ENCODE results near the gene TTN.

The TTN gene

GRCh38 chr2:178635897-178636296 lies 171.3 kb downstream of the TTN start:
- no peak for DNase-seq

- DNase-seq: no peak
These were observed 174.5 kb downstream of the TTN start for GRCh38 chr2:178632729-178633128.

GRCh38 chr2:178630581-178630980 lies 176.6 kb downstream of the TTN start:
- DNase-seq: no peak

DNA sequence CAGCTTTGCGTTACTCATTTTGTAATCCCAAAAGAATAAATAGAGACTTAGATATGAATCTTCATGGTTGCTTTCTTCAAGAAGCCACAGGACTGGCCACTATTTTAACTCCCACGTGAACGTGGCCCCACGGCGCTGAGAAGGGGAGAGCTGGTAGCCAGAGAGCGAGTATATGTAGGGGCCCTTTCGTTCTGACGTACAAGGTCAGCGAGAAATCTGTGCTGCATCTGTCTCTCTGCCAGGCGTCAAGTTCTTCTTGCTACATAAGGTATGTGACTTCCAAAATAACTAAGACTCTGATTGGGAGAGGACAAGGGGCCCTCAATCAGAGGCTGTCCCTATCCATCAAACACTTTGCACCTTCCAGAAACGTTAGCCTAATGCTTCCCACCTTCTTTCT lies 177.8 kb downstream of the TTN start:
- no peak for DNase-seq

DNA sequence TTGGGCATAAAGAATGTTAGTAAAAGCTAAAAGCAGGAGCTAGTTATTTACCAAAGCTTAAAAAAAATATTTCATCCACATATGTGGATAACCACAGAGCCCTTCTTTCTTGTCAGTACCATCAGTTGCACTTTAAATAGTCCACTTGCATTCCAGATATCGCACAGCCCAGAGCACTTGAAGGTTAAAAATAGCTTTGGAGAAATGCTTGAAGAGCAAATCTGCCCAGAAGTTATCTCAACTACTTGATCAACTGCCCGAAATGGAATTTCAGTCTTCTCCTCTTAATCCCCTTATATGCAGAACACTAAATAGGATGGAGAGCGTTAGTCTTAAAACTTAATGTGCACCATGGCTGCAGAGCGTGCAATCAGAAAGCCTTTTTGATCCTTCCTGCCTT lies 178.6 kb downstream of the TTN start:
- no peak for DNase-seq

GRCh38 chr2:178627401-178627800 lies 179.8 kb downstream of the TTN start:
- no peak for DNase-seq

DNA sequence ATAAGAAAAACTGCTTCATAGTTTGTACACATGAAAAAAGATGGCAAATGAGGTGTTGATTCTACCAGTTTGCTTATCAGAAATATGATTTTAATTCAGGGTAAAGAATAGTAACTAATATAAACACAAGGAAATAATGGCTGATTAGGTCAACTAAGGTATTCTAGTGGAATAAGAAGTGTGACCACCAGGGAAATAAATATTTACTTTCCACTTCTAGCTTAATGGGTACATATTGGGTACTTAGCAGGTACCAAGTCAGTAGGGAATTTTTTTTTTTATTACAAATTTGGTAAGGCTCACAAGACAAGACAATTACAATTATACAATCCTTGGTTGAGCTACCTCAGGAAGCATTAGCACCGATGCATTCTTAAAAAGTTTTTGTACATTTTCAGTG lies 191.3 kb downstream of the TTN start:
- no peak for DNase-seq

- DNase-seq: no peak
These were observed 204.3 kb downstream of the TTN start for GRCh38 chr2:178602901-178603300.

- no peak for DNase-seq
These were observed 214.6 kb downstream of the TTN start for GRCh38 chr2:178592655-178593054.

DNA sequence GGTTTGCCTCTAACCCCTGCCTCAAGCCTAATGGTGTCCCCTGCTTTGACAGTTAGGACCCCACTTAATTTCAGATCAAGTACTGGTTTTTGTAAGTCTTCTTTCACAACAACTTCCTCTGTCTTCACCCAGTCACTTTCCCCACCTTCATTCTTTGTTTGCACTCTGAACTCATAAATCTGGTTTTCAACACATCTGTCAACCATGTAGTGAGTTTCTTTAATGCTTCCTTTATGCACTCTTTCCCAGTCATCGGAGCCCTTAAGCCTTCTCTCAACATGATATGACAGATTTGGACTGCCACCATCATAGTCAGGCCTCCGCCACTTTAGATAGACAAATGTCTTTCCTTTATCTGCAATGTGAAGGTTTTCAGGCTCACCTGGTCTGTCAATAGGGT lies 217.9 kb downstream of the TTN start:
- DNase-seq: no peak

GRCh38 chr2:178584666-178585065 lies 222.6 kb downstream of the TTN start:
- peak; percentile 35 for DNase-seq

GRCh38 chr2:178579006-178579405 lies 228.2 kb downstream of the TTN start:
- peak; percentile 13 for DNase-seq

DNA sequence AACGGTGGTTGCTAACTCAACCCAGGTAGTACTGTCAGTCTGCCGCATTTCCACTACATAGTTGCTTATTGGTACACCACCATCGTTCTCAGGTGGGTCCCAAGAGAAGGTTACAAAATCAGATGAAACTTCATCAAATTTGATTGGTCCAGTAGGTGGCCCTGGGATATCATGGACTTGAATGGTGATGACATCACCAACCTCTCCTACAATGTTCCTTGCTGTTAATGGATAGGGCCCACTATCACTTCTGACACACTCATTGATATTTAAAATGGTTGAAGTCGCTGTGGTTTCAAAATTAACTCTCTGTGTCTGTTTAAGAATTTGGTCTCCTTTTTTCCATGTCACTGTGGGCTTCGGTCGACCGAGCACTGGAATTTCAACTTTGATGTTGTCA lies 232.4 kb downstream of the TTN start:
- DNase-seq: no peak

- no peak for DNase-seq
These were observed 239.0 kb downstream of the TTN start for GRCh38 chr2:178568227-178568626.

- peak; percentile 2 for DNase-seq
These were observed 254.2 kb downstream of the TTN start for GRCh38 chr2:178553047-178553446.

DNA sequence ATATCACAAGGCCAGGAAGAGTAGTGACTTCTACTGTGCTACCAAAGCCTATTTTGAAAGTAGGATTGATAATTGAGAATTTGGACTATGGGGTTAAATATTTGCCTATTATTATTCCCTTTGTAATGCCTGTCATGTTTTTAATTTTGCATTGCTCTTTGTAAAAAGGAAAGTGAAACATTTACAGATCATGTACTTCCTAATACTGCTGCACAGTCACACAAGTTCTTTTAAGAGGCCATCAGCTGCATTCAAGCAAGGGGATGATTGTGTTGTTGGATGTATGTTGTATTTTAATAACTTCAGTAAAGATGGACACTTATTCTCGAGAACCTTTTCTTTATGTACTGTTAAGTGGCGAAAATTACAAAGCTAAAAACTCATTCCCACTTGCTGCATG lies 256.9 kb downstream of the TTN start:
- no peak for DNase-seq

DNA sequence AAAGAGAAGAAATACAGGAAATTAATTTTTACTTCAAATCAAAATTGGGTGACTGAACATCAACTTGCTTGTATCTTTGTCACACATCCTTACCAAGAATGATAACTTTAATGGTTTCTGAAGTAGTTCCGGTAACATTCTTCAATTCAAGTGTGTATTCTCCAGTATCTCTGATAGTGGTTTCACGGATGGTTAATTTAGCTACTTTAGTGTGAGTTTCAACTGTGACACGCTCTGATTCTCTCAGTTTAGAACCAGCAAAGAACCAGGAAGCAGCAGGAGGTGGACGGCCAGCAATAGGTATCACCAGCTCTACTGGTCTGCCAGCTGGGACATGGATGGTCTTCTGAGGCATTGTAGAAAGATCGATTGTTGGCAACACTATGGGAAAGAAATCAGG lies 264.7 kb downstream of the TTN start:
- no peak for DNase-seq

DNA sequence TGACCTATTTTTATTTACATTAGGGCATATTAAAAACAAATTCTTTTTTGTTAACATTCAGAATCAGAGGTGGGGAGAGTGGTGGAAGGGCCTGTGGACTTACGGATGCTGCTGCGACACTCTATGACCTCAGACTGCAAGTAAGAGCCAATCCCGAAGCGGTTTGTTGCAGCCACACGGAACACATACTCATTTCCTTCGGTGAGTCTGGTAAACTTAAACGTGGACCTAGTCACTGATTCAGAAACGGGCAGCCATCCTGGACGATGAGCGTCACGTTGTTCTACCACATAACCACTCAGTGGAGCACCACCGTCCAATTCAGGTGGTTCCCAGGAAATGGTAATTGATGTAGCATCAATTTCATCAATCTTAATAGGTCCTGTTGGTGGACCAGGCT lies 265.1 kb downstream of the TTN start:
- no peak for DNase-seq

DNA sequence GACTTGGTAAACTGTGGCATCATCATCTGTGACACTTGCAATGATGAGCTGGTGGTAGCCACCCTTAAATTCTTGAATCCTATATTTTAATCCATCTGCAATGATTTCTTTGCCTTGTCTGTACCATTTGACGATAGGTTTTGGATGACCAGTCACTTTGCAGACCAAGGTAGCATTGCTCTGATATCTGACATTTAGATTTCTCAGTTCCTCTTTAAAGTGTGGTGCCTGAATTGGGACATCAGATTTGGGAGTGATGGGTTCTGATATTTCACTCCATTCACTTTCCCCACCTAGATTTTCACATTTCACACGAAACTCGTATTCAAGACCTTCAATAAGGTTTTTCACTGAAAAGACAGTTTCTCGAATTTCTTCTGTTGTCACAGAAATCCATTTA lies 271.2 kb downstream of the TTN start:
- no peak for DNase-seq

DNA sequence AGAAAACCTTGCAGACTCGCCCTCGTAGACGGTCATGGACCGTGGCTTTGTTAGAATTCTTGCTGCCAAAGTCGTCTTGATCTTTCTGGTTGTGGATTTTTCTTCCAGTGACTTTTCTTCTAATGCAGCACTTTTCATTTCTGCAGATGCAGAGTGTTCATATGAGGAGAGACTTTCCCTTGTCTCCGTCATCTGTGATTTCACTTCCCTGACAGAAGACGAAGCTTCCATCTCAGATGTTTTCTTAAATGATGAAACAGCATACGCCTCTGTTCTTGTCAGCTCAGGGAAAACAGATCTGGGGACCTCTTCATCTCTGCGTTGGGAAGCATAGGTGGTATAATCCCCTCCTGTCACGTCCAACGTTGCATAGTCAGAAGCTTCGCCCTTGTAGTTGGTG lies 276.1 kb downstream of the TTN start:
- DNase-seq: no peak

DNA sequence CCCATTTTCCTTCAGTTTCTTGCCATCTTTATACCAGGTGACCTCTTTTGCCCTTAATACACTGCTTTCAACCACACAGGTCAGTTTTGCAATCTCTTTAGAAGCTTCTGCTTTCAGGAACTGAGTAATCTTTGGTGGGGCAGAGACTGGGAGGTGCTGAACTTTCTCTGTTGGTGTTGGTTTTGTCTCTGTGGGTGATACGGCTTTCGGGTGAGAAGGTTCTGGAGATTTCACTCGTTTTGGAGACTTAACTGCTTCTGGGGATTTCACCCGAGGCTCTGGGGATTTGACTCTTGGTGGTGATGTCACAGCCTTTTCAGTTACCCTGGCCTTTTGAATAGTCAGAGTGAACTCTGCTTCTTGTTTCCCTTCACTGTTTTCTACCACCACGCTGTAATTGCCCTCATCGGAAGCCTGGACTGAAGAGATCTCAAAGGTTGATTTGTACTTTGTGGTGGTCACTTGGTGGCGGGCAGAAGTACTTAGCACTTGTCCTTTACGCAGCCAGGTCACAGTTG lies 276.5 kb downstream of the TTN start:
- DNase-seq: no peak

DNA sequence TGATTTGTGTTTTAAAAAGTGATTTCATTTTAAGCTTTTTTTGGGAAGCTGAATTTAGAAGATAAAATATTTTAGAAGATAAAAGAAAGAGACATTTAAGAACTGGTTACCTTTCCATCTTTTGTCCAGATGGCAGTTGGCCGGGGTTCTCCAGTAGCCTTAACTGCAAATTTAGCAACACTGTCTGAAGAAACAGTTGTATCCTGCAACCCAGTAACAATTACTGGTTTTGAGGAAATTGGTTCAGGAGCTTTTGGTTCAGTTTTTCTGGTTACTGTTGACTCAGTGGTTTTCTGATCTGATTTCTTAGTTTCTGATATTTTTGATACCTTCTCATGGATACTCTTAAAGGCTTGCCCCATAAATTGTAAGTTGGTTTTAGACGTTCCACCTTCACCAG lies 277.1 kb downstream of the TTN start:
- DNase-seq: no peak

DNA sequence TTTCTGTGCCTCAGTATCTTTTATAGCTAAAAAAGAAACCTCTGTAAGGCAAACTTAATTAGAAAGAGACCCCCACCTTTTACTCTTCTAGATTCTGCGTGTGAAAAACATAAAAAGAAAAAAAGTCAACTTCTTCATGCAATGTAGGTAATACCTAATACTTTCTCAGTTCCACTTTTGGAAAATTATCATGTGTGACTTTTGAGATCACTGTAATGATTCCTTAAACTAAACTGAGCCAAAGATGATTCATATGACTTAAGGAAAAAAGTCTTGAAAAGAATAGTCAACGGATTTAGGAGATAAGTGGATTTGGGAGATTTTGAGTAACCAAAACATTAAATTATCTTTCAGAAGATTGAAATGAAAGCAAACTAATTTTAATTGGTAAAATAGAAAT lies 278.0 kb downstream of the TTN start:
- no peak for DNase-seq

DNA sequence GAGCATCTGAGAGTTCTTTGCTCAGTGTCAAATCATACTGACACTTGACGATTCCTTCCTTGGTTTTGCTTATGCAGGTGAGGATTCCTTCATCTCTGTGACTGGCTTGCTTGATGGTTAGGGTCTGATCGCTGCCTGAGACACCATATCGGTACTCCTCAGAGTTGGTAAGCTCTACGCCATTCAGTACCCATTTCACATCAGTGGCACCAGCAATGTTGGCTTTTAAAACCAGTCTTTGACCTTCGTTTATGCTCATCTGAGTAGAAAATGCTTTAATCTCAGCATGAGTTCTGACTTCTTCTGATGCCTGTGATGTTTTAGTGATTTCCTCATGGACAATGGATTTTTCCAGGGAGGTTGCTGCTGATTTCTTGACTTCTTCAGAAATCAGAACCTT lies 278.6 kb downstream of the TTN start:
- DNase-seq: no peak

- DNase-seq: no peak
These were observed 279.6 kb downstream of the TTN start for GRCh38 chr2:178527592-178527991.

DNA sequence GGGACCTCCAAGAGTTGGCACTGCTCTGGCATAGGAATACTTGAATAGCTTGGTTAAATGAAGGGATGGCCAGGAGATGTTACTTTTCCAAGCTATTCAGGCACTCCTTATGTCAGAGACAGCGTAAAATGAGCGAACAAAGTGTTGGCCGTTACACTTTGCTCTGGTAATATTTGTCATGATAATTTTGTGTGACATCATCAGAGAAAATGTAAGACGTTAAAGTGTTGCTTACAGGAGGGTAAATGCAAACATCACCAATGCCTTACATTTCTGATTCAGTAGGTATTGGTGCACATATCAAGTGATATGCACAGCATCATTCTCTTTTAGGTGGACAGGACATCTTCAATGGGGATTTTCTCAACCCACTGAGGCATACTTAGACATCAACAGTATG lies 281.0 kb downstream of the TTN start:
- no peak for DNase-seq
